Measurements from ENCODE around the gene EPN1. TPM values are rescaled to one million over a fixed set of nuclear protein-coding genes. Genes with fewer than 3 reads are reported as not detected.

EPN1 gene
- polyA plus RNA-seq, 1 of the 3 experiments (the other 2 are of a cell fraction): 134 TPM

DNA sequence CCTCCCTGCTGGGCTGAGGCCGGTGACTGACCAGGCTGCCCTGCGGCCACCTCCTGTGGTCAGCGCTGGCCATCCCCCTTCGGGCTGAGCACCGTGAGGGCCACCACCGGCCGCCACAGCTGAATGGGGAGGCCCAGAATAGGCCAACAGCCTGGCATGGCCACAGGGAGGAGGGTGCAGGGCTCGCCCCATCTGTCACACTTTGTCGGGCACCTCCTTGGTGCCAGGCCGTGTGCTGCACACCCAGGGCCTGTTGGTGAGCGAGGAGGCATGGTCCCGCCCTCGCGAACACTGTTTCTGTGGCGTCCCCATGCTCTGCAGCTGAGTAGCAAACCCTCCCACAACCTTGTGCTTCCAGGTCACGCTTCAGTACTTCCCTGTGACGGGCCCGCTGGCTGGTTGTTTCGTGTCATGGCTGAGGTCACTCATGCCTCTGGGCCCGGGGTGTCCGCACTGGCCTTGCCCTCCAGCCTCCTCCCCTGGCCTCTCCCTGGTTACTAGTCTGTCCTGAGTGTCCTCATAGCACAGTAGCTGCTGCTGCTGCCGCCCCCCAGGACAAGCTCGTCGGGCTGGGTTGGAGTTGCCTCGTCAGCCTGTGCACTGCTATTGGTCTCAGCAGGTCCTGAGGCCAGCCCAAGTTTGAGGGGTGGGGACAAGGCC lies 15.2 kb downstream of the EPN1 start:
- WGBS (ENCODE audit: low lambda C conversion rate): 100% methylated on average over 2 of the region's 25 CpGs
- no peak overlapping the region for H3K4me2 ChIP-seq
- no peak for TF ChIP-seq FOSL2 (IDR thresholded peaks at IDR 0.05; ENCODE audit: borderline replicate concordance, low read depth)
- CTCF ChIA-PET: no interaction called here
- H3F3A ChIP-seq (replicated peaks; ENCODE audit: insufficient read depth): no peaks in the 10 kb centered on the region
- H3K9me2 ChIP-seq: no peaks in the 10 kb centered on the region
- peaks cover 14% of the 10 kb centered on the region; the same call in 1 of the 2 replicates for H3K79me2 ChIP-seq (ENCODE audit: insufficient read depth)
- no peak overlapping the region for H2AFZ ChIP-seq (ENCODE audit: low read depth)
- H3K27me3 ChIP-seq (ENCODE audit: insufficient read depth): no peaks in the 10 kb centered on the region
- peaks cover 0 to 65% of the 10 kb centered on the region in 2 experiments for H3K36me3 ChIP-seq (replicated peaks in 1 of 2; ENCODE audit: control insufficient read depth in 1 of 2, insufficient read depth in 2 of 2, low read length in 1 of 2)
- no peaks in the 10 kb centered on the region for H3K4me1 ChIP-seq (ENCODE audit: control insufficient read depth in 1 of 2, insufficient read depth in 2 of 2, low read depth in 1 of 2, low read length in 1 of 2)
- no peak for DNase-seq
- H4K20me1 ChIP-seq (ENCODE audit: insufficient read depth): peaks cover 29% of the 10 kb centered on the region
- no peak overlapping the region for H3K27ac ChIP-seq (ENCODE audit: low read depth in 2 of 2, low read length in 1 of 2)
- no peaks in the 10 kb centered on the region for H3K9me3 ChIP-seq
- POLR2A ChIA-PET: no interaction called here
- no peak overlapping the region for H3K9ac ChIP-seq
- H3K4me3 ChIP-seq (ENCODE audit: low read depth in 2 of 2, low read length in 1 of 2): no peak overlapping the region

DNA sequence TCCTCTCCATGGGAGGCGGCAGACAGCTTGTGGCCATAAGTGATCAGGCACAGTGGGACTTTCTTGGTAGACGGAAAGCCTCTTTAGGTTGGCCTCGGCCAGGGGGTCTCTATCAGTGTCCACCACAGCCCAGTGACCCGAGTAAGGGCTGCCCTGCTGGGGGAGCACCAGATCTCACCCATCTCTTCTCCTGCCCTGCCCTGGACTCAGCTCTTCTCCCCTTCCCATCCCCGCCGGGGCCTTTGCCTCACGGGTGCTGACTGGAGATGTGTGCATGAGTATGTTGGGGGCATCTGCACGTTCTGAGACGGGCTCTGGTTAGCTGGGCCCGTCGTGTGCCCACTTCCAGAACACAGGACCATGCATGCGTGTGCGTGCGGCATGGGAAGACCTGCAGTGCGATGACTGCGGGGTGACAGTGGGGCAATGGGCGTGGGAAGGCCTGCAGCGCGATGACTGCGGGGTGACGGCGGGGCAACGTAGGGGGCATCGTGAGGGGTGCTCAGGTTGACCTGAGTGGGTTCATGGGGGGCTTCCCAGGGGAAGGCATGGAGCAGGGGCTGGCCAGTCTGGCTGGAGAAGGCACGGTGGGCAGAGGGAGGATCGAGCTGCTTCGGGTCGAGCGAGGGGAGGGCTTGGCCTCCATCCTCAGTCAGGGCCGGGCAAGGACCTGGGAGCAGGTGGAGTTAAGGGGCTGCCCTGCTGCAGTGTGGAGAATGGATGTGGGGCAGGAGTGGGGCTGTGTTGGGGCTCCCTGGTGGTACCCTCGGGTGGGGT lies 15.9 kb downstream of the EPN1 start:
- no peaks in the 10 kb centered on the region for H3K27me3 ChIP-seq (ENCODE audit: insufficient read depth)
- no peak overlapping the region for H3K27ac ChIP-seq (ENCODE audit: low read depth in 2 of 2, low read length in 1 of 2)
- no peaks in the 10 kb centered on the region for H3F3A ChIP-seq (replicated peaks; ENCODE audit: insufficient read depth)
- peaks cover 0 to 65% of the 10 kb centered on the region in 2 experiments for H3K36me3 ChIP-seq (replicated peaks in 1 of 2; ENCODE audit: control insufficient read depth in 1 of 2, insufficient read depth in 2 of 2, low read length in 1 of 2)
- 97% methylated on average over 30 of the region's 31 CpGs for WGBS (ENCODE audit: low lambda C conversion rate)
- no peaks in the 10 kb centered on the region for H3K9me3 ChIP-seq
- H3K9me2 ChIP-seq: no peaks in the 10 kb centered on the region
- H3K9ac ChIP-seq: no peak overlapping the region
- no peaks in the 10 kb centered on the region for H3K4me1 ChIP-seq (ENCODE audit: control insufficient read depth in 1 of 2, insufficient read depth in 2 of 2, low read depth in 1 of 2, low read length in 1 of 2)
- ChIA-PET CTCF (interaction anchor here (1.1 kb wide), 1 partner anchor 13 kb away, joined by 3 read pairs; no protein-coding TSS in a partner anchor), POLR2A (no interaction called here)
- no peak overlapping the region for H2AFZ ChIP-seq (ENCODE audit: low read depth)
- H4K20me1 ChIP-seq (ENCODE audit: insufficient read depth): peaks cover 23% of the 10 kb centered on the region
- peaks cover 8% of the 10 kb centered on the region; the same call in 1 of the 2 replicates for H3K79me2 ChIP-seq (ENCODE audit: insufficient read depth)
- no peak overlapping the region for H3K4me2 ChIP-seq
- no peak overlapping the region for H3K4me3 ChIP-seq (ENCODE audit: low read depth in 2 of 2, low read length in 1 of 2)
- no peak for DNase-seq
- TF ChIP-seq, protein P1, sequence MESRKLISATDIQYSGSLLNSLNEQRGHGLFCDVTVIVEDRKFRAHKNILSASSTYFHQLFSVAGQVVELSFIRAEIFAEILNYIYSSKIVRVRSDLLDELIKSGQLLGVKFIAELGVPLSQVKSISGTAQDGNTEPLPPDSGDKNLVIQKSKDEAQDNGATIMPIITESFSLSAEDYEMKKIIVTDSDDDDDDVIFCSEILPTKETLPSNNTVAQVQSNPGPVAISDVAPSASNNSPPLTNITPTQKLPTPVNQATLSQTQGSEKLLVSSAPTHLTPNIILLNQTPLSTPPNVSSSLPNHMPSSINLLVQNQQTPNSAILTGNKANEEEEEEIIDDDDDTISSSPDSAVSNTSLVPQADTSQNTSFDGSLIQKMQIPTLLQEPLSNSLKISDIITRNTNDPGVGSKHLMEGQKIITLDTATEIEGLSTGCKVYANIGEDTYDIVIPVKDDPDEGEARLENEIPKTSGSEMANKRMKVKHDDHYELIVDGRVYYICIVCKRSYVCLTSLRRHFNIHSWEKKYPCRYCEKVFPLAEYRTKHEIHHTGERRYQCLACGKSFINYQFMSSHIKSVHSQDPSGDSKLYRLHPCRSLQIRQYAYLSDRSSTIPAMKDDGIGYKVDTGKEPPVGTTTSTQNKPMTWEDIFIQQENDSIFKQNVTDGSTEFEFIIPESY (IDR thresholded peaks at IDR 0.05; ENCODE audit: borderline replicate concordance, low read depth): no peak
- TF ChIP-seq TAF1 (IDR thresholded peaks at IDR 0.05; ENCODE audit: borderline replicate concordance, low read depth, low read length) (no peak), RAD21 (IDR thresholded peaks at IDR 0.05; ENCODE audit: low read length) (no peak), SMC3 (IDR thresholded peaks at IDR 0.05; ENCODE audit: low read depth, low read length) (no peak), FOXJ3 (CRISPR knock-in tag; IDR thresholded peaks at IDR 0.05) (no peak), RFX5 (IDR thresholded peaks at IDR 0.05; ENCODE audit: low read length) (no peak), EP300 (IDR thresholded peaks at IDR 0.05; ENCODE audit: borderline replicate concordance in 1 of 2, low read depth in 1 of 2, low read length in 1 of 2) (no peak), GABPA (IDR thresholded peaks at IDR 0.05; ENCODE audit: low read depth) (no peak)
- TF ChIP-seq, protein P2, sequence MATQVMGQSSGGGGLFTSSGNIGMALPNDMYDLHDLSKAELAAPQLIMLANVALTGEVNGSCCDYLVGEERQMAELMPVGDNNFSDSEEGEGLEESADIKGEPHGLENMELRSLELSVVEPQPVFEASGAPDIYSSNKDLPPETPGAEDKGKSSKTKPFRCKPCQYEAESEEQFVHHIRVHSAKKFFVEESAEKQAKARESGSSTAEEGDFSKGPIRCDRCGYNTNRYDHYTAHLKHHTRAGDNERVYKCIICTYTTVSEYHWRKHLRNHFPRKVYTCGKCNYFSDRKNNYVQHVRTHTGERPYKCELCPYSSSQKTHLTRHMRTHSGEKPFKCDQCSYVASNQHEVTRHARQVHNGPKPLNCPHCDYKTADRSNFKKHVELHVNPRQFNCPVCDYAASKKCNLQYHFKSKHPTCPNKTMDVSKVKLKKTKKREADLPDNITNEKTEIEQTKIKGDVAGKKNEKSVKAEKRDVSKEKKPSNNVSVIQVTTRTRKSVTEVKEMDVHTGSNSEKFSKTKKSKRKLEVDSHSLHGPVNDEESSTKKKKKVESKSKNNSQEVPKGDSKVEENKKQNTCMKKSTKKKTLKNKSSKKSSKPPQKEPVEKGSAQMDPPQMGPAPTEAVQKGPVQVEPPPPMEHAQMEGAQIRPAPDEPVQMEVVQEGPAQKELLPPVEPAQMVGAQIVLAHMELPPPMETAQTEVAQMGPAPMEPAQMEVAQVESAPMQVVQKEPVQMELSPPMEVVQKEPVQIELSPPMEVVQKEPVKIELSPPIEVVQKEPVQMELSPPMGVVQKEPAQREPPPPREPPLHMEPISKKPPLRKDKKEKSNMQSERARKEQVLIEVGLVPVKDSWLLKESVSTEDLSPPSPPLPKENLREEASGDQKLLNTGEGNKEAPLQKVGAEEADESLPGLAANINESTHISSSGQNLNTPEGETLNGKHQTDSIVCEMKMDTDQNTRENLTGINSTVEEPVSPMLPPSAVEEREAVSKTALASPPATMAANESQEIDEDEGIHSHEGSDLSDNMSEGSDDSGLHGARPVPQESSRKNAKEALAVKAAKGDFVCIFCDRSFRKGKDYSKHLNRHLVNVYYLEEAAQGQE (IDR thresholded peaks at IDR 0.05; ENCODE audit: low read depth, low read length): no peak
- TF ChIP-seq, protein P3, sequence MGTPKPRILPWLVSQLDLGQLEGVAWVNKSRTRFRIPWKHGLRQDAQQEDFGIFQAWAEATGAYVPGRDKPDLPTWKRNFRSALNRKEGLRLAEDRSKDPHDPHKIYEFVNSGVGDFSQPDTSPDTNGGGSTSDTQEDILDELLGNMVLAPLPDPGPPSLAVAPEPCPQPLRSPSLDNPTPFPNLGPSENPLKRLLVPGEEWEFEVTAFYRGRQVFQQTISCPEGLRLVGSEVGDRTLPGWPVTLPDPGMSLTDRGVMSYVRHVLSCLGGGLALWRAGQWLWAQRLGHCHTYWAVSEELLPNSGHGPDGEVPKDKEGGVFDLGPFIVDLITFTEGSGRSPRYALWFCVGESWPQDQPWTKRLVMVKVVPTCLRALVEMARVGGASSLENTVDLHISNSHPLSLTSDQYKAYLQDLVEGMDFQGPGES (IDR thresholded peaks at IDR 0.05; ENCODE audit: low read depth, low read length): no peak
- TF ChIP-seq, protein P4, sequence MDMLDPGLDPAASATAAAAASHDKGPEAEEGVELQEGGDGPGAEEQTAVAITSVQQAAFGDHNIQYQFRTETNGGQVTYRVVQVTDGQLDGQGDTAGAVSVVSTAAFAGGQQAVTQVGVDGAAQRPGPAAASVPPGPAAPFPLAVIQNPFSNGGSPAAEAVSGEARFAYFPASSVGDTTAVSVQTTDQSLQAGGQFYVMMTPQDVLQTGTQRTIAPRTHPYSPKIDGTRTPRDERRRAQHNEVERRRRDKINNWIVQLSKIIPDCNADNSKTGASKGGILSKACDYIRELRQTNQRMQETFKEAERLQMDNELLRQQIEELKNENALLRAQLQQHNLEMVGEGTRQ (IDR thresholded peaks at IDR 0.05; ENCODE audit: borderline replicate concordance, low read depth, low read length): no peak
- TF ChIP-seq, protein P5, sequence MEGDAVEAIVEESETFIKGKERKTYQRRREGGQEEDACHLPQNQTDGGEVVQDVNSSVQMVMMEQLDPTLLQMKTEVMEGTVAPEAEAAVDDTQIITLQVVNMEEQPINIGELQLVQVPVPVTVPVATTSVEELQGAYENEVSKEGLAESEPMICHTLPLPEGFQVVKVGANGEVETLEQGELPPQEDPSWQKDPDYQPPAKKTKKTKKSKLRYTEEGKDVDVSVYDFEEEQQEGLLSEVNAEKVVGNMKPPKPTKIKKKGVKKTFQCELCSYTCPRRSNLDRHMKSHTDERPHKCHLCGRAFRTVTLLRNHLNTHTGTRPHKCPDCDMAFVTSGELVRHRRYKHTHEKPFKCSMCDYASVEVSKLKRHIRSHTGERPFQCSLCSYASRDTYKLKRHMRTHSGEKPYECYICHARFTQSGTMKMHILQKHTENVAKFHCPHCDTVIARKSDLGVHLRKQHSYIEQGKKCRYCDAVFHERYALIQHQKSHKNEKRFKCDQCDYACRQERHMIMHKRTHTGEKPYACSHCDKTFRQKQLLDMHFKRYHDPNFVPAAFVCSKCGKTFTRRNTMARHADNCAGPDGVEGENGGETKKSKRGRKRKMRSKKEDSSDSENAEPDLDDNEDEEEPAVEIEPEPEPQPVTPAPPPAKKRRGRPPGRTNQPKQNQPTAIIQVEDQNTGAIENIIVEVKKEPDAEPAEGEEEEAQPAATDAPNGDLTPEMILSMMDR (IDR thresholded peaks at IDR 0.05): no peak

Data from SK-N-SH (cell line).